GM21786 (cell line): Measurements from ENCODE around the gene LIPT2.
"Not testable (repeated sequence)": the region's sequence is repeated elsewhere in the genome, so short reads cannot be mapped to it uniquely, and the experiment has no call there.

Experiments used
- ATAC-seq: cut with Tn5 transposase; IDR thresholded peaks from one replicate; pipeline ENCODE4 v1.9.1; 2021; ENCODE audit not compliant: unreplicated experiment

The LIPT2 gene

GRCh38 chr11:74492974-74493790, at the start of gene LIPT2:
LIPT2 (minus strand) TSS chr11:74493724; CDS start chr11:74493703, 21 bp downstream.
- ATAC-seq = peak; percentile 95

- ATAC-seq = no peak
Observed at GRCh38 chr11:74541466-74541865, 47.9 kb upstream of the LIPT2 start.

GRCh38 chr11:74540270-74540669, 46.7 kb upstream of the LIPT2 start:
- no peak for ATAC-seq

GRCh38 chr11:74538680-74539079, 45.2 kb upstream of the LIPT2 start:
- ATAC-seq = no peak

- ATAC-seq = no peak
Observed at GRCh38 chr11:74535371-74536160, 42.0 kb upstream of the LIPT2 start.

- not testable (repeated sequence) for ATAC-seq
Observed at GRCh38 chr11:74534946-74535275, 41.4 kb upstream of the LIPT2 start.

- no peak for ATAC-seq
Observed at GRCh38 chr11:74534216-74534945, 40.9 kb upstream of the LIPT2 start.

- no peak for ATAC-seq
Observed at GRCh38 chr11:74533421-74533820, 39.9 kb upstream of the LIPT2 start.

- ATAC-seq = no peak
Observed at GRCh38 chr11:74532501-74533246, 39.1 kb upstream of the LIPT2 start.

- no peak for ATAC-seq
Observed at GRCh38 chr11:74524978-74525377, 31.5 kb upstream of the LIPT2 start.

GRCh38 chr11:74524501-74524900, 31.0 kb upstream of the LIPT2 start:
- ATAC-seq = no peak

- ATAC-seq = no peak
Observed at GRCh38 chr11:74522776-74523175, 29.3 kb upstream of the LIPT2 start.

- no peak for ATAC-seq
Observed at GRCh38 chr11:74521666-74522252, 28.2 kb upstream of the LIPT2 start.

GRCh38 chr11:74520927-74521665, 27.6 kb upstream of the LIPT2 start:
- no peak for ATAC-seq

GRCh38 chr11:74520316-74520715, 26.8 kb upstream of the LIPT2 start:
- ATAC-seq = no peak

GRCh38 chr11:74519710-74520109, 26.2 kb upstream of the LIPT2 start:
- ATAC-seq = no peak

GRCh38 chr11:74517592-74517991, 24.1 kb upstream of the LIPT2 start:
- ATAC-seq = not testable (repeated sequence)

GRCh38 chr11:74507582-74507981, 14.1 kb upstream of the LIPT2 start:
- no peak for ATAC-seq

- ATAC-seq = no peak
Observed at GRCh38 chr11:74506823-74507222, 13.3 kb upstream of the LIPT2 start.

GRCh38 chr11:74505911-74506310, 12.4 kb upstream of the LIPT2 start:
- ATAC-seq = no peak
